NCI-H1417 (cell line): ENCODE measurements around the gene ZNF595.
"Not testable (repeated sequence)": the region's sequence is repeated elsewhere in the genome, so short reads cannot be mapped to it uniquely, and the experiment has no call there.

ENCODE experiments used
- DNase-seq, 3 experiments: peaks; one replicate each; lab custom pipeline; 2025; lab: John Stamatoyannopoulos, UW

Gene ZNF595

DNA sequence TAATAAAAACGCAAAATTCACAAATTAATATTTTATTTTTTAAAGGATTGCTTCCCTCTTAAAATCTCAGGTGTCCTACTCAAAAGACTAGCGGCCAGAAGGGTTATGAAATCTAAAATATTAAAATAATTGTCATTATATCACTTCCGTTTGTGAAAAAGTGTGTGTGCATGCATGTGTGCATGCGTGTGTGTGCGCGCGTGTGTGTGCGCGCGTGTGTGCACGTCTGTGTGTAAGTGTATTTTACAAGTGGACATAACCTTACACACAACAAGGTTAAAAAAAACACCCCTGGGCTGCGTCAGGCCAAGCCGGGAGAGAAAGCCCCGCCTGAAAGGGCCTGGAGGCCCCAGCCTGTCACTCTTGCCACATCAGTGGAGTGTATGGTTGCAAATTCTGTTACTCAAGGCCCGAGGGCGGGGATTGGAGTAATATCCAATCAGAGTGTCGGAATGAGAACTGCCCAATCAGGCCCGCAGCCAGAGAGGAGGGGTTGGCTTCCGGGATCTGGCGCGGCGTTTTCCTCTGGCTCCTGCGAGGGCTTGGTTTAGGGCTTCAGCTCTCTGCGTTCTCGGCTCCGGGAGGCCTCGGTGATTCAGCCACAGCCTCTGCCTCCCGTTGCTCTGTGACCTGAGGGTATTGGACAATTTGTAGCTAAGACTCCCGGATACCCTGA is at the start of gene ZNF595:
TSS of gene ZNF595 (plus strand) at position 518 of the 676 bp plus-strand sequence. CDS start 168 bp downstream, outside the sequence.
- DNase-seq: not testable (repeated sequence)

DNA sequence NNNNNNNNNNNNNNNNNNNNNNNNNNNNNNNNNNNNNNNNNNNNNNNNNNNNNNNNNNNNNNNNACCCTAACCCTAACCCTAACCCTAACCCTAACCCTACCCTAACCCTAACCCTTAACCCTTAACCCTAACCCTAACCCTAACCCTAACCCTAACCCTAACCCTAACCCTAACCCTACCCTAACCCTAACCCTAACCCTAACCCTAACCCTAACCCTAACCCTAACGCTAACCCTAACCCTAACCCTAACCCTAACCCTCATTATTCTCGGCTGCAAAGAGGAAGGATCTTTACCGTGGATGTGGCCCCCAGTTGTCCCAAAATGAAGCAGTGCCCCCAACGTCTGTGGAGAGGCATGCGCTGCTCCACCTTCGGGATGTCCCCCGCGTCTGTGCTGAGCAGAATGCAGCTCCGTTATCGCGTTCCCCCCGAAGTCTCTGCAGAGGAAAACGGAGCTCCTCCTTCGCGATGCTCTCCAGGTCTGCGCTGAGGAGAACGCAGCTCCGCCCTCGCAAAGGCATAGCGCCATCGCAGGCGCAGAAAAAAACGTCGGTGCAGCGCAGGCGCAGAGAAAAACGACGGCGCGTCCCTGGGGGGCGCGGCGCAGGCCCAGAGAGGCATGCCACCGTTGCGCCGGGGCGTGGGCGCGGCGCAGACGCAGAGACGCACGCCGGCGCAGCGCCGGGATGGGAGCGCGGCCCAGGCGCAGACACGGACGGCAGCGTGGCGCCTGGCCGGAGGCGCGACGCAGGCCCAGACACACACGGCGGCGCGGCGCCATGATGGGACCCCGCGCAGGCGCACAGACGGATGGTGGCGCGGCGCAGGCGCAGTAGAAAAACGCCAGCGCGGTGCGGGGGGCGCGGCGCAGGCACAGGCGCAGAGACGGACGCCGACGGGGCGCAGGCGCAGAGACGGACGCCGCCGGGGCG is 42.9 kb upstream of the ZNF595 start:
- DNase-seq: not testable (repeated sequence)

DNA sequence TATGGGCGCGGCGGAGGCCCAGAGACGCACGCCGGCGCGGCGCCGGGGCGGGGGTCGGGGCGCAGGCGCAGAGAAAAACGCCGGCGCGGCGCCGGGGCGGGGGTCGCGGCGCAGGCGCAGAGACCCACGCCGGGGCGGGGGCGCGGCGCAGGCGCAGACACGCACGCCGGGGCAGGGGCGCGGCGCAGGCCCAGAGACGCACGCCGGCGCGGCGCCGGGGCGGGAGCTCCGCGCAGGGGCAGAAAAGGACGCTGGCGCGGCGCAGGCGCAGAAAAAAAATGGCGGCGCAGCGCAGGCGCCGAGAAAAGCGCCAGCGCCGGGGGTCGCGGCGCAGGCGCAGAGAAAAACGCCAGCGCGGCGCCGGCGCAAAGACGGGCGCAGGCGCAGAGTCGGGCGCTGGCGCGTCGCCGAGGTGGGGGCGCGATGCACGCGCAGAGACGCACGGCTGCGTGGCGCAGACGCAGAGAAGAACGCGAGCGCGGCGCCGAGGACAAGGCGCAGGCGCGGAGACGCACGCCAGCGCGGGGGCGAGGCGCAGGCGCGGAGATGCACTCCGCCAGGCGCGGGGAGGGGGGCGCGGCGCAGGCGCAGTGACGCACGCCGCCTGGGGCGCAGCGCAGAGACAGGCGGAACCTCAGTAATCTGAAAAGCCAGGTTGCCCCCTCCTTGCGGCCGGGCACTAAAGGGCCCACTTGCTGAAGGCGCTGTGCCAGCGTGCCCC is 41.9 kb upstream of the ZNF595 start:
- DNase-seq: not testable (repeated sequence)

DNA sequence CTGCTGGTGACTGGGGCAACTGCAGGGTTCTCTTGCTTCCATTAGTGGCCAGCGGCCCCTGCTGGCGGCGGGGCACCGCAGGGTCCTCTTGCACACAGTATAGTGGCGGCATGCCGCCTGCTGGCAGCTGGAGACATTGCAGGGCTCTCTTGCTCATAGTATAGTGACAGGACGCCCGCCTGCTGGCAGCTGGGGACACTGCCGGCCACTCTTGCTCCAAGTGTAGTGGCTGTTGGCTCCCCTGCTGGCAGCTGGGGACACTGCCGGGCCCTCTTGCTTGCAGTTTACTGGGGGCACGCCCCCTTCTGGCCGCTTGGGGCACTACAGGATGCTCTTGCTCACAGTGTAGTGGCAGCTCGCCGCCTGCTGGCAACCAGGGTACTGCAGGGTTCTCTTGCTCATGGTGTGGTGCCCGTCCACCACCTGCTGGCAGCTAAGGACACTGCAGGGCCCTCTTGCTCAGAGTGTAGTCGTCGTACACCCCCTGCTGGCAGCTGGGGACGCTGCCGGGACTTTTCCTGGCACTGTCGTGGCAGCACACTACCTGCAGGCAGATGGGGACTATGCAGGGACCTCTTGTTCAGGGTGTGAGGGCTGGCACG is 41.2 kb upstream of the ZNF595 start:
- not testable (repeated sequence) for DNase-seq

DNA sequence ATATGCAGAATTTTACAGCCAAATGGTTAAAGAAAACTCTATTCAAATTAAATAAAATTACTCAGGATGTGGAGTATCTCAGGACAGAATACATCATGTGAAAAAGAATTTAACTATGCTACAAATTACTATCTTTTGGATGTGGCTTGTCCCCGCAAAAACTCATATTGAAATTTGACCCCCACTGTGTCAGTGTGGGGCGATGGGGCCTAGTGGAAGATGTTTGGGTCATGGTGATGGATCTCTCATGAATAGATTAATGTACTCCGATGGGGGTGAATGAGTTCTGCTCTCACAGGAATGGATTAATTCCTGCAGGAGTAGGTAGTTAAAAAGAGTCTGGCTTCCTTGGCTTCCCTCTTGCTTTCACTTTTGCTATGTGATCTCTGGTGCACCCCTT is 35.0 kb upstream of the ZNF595 start:
- not testable (repeated sequence) for DNase-seq

DNA sequence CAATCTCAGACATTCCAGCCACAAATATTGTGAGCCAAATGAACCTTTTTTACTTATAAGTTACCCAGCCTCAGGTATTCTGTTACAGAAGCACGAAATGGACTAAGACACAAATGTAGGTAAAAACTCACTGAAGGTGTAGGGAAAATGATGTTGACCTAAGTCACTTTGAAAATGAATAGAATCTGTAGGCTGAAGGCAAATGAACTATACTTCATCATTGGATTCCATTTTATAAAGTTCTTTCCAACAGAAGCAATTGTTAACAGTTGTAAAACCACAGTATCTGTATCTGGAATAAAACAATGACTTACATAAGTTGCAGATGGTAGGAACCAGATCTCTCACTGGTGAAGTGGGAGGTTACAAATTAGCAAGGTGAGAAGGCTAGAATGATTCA is 34.5 kb upstream of the ZNF595 start:
- not testable (repeated sequence) for DNase-seq

DNA sequence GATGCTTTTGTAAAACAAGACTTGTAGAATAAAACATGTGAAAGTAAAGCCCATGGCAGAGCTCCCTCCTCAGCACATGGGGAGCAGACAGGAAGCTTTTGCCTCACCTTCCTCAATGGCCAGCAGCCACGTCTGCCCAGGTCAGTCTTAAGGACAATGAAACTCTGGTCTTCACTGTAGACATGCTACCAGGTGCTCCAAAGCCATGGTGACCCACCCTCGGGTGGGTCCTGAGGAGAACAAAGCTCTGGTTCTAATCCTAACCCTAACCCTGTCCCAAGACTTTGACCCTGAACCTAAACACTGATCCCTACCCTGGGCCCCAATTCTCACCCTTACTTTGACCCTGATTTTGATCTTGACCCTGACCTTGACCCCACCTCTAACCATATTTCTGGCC is 30.2 kb upstream of the ZNF595 start:
- DNase-seq: not testable (repeated sequence)

DNA sequence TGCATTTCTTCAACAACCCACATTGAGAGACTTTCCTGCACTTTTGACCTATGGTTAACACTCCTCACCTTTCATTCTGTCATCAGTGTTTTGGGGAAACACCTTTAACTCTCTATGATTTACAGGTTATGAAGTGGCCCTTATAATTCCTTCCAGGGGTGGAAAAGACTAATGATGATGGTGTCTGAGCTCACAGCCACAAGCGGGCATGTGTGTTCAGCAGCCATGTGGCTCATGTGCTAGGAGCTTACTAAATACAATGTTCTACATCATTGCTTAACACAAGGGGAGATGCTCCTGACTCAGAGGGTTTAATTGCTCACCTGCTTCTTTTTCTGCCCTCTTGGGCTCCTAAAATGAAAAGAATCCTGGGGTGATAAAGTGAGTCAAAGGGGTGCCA is 28.8 kb upstream of the ZNF595 start:
- not testable (repeated sequence) for DNase-seq

DNA sequence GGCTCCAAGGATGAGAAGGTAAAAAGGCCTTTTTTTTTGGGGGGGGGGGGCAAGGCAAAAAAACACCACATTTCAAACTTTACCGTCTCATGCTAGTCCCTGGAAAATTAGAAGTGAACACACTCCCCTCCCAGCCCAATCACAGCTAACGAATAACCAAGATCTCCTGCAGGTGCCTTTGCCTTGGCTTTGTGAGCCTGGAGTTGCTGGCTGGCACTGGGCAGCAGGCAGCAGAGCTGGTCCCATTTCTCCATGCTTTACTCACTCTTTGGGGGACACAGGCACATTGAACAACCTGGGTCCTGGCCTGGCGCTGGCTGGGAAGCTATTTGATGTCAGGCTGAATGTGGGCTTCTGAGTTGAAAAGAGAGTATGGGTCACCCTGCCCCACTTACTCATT is 25.6 kb upstream of the ZNF595 start:
- DNase-seq: not testable (repeated sequence)

DNA sequence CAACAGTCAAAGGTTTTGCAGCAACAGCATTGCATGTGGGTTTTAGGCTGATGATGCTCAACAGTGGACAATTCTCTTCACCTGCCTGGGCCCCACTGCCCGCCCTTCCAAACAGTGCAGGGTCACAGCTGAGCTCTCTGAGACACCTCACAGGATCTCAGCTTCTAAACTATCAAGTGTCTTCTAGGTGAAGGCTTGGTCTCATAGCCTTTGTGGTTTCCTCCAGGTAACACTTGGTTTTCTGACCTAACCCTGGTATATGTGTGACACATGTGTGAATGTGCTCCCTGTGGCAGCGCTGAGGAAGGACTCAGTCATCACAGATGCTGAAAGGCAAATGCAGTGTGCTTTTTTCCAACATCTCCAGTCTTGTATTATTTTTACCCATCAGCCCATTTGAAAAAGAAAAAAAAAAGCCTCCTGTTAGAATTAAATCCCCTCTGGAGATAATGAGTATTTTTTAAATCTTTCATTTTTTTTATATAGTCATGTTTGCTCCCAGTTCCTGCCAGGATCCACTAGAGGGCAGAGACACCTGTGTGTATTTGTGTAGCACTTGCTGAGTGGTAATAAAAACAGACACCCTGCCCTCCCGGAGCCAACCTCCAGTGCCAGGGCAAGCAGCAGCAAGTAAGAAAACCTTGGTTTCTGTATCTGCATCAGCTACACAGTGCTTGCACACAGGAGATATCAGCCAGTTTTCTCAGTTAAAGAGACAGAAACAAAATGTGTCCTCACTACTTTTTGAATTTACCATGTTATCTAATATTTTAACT is 24.2 kb upstream of the ZNF595 start:
- not testable (repeated sequence) for DNase-seq

DNA sequence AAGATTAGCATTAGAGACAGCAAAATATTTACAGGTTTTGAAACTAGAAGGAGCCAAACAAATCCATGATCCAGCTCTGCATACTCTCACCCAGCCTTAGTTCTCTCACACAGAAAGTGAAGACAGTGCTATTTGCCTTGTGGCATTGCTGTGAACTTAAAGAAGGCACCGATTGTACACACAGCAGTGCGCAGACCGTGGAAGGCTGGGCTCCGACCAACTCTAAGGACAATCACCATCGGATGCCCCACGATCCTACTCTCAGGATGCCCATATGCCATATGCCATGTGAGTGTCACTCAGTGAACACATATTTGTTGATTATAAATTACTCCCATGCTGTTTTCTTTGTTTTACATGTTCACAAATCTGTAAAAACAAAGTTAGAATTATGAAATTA is 19.8 kb upstream of the ZNF595 start:
- DNase-seq: not testable (repeated sequence)

DNA sequence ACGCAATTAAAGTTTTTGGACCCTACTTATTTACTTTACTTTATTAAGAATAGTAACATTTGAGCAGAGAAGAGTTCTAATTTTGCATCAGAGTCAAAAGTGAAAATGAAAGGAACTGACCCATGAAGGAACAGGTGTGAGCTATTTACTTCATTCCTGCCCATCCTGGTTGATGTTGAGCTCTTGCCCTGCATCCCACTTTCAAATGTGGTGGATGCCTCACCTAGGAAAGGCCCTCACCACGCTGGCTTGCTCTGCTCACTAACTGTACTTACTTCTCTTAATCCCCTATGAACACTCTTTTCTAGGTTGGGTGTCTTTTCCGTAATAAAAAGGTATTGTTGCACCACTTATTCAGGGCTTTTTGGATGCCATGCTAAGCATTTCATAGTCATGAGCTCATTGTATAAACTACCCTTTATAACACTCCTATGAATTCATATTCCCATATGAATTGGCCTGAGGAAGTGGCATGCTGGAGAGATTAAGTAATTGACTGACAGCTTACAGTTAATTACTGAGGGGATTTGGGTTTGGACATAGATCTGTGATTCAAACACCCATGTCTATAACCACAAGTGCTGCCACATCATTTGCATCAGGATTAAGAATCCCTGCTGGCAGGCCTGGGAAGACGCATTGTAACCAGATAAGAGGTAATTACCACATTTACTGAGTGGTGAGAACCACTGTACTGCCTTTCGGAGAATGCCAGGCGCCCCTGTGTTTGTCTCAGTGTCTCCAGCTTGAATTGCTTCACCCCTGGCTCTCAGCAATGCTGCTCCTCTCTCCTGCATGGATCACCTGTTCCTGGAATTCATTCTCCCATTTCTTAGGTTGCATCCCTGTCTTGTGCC is 16.3 kb upstream of the ZNF595 start:
- not testable (repeated sequence) for DNase-seq

DNA sequence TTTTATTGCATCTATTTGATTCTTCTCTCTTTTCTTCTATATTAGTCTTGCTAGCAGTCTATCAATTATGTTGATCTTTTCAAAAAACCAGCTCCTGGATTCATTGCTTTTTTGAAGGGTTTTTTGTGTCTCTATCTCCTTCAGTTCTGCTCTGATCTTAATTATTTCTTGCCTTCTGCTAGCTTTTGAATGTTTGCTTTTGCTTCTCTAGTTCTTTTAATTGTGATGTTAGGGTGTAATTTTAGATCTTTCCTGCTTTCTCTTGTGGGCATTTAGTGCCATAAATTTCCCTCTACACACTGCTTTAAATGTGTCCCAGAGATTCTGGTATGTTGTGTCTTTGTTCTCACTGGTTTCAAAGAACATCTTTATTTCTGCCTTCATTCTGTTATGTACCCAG is 14.9 kb upstream of the ZNF595 start:
- DNase-seq: not testable (repeated sequence)

DNA sequence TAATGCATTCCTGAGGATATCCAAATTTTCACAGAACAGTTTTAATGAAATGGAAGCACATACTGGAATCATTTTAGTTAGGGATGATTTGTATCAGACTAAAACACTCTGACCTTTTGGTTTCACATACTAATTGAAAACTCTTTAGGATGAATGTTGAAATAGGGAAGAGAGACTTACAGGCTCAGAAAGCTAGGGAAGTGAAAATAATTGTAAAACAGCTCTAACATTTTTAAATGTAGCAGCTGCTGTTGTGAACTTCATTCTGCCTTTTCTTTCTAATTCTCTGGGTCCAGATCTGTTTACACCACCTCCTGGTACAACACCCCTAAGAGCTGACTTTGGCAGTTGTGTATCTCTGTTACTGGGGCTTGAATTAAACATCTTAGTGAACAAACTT is 9.7 kb upstream of the ZNF595 start:
- DNase-seq: not testable (repeated sequence)

DNA sequence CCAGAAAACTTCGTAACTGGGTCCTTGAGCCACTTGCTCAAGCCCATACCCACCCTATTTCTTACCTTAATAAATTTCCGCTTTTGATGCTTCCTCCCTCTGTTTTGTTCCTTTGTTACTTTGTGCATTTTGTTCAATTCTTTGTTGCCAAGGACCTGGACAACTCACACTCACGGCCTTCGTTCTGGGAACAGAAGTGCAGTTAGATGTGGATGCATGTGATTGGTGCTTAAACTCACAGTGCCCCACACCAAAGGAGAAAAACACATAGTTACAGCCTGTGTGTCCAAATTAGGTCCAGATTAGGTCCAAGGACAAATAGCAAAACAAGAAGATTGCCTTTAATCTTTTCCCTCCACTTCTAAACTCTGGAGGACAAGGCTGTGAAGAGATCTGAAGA is 1.9 kb upstream of the ZNF595 start:
- not testable (repeated sequence) for DNase-seq

DNA sequence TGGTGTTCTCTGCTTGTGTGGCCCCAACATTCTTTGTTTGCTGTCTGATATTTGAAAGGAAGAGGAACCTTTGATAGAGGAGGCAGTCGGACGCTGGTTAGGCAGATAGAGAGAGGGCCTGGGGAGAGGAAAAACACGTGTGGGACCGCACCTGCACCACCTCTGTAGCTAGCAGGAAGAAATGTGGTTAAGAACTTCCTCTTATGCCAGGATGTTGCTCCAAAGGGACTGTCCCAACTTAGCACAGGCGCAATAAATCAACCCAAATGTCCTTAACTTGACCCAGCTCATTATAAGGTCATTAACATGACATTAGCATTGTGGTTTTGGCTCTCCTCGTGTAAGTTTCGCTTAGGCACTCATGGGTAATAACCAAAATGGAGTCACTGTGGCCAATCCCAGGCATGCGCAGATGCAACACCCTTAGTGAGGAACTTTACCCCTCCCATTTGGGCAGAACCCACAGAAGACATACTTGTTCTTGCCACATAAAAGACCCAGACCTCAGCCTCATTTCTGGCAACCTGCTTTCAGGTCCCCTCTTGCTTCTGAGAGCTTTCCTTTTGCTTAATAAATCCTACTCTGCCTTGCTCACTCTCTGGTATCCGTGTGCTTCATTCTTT is 1.4 kb upstream of the ZNF595 start:
- DNase-seq: not testable (repeated sequence)

DNA sequence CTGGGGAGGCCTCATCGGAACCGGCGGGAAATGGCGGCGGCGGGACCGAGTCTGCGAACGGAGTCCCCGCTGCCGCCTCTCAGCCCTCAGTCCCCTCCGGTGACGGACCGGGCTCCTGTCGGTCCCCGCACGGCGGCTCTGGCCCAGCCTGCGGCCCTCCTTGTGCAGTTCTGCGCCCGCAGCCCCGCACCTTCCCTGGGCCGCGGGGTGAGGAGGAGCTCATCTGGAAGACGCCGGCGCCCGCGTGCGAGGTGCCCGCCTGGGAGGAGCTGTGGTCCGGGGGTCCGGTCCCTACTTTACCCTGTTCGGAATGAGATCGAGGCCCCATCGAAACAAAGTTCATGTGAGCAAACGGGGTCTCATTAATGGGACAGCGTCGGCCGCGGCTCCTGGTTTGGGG is 400 bp downstream of the ZNF595 start:
- not testable (repeated sequence) for DNase-seq

DNA sequence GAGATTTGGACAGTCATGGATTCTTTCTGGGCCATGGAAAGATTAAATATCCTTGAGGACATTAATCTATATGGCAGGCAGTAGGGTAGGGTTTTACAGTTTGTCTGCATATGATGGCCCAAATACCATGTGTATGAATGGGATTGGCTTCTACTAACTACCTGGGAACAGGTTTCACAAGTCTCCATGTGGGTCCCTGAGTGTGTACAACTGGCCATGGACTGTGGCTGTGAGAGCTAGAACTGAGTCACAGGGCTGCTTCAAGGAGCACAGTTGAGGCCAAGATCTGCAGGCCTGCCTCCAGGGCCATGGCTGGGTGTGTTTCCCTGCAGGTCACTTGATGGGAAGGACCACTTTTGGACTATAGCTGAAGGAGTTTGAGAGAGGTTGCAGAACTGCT is 11.6 kb downstream of the ZNF595 start:
- not testable (repeated sequence) for DNase-seq

DNA sequence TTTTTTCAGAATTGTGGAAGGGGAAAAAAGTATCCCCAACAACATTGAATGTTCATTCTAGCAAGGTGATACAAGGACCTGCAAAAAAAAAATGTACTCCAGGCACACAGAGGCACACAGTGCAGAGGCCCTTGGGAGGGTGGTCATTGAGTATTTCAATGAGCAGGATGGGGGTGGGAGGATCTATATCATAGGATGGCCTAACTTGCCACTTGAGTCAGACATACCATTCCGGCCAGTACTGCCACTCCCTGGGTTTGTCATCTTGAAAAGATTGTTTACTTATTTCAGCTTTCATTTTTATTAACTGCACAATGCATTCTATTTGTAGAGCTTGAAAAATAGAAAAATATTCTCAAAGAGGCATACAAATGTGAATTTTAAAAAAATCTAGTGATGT is 18.7 kb downstream of the ZNF595 start:
- no peak for DNase-seq

DNA sequence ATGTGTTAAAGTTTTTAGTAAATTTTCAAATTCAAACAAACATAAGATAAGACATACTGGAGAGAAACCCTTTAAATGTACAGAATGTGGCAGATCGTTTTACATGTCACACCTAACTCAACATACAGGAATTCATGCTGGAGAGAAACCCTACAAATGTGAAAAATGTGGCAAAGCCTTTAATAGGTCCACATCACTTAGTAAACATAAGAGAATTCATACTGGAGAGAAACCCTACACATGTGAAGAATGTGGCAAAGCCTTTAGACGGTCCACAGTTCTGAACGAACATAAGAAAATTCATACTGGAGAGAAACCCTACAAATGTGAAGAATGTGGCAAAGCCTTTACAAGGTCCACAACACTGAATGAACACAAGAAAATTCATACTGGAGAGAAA is 32.8 kb downstream of the ZNF595 start:
- DNase-seq: no peak
